Measurements from ENCODE around the gene MIEF2.

MIEF2 gene

DNA sequence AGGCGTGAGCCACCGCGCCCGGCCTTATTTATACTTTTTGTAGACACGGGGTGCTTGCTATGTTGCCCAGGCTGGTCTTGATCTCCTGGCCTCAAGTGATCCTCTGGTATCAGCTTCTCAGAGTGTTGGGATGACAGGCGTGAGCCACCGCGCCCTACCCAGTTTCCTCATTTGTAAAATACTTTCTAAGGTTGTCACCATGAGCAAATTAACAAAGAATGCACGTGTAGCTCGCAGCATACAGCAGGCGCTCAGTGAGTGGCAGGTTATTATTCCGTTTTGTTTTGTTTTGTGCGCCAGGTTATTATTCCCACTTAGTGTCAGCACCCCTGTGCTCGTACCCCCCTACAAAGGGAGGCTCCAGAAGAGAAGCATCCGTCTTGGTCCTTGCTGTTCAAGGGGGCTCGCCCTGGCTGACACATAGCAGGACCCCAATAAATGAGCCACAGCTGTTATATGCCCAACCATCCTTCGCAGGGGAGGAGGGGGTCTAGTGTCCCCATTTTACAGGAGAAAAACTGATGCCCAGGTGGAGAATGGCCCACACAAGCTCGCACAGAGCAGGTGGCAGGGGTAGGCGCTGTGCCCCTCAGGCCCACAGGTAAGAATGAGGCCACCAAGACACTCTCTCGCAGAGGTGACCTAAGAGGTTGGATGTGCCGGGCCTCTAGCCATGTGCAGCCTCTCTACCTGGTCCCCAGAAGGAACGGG, 686 bp upstream of the MIEF2 start:
- TF ChIP-seq, protein P1, sequence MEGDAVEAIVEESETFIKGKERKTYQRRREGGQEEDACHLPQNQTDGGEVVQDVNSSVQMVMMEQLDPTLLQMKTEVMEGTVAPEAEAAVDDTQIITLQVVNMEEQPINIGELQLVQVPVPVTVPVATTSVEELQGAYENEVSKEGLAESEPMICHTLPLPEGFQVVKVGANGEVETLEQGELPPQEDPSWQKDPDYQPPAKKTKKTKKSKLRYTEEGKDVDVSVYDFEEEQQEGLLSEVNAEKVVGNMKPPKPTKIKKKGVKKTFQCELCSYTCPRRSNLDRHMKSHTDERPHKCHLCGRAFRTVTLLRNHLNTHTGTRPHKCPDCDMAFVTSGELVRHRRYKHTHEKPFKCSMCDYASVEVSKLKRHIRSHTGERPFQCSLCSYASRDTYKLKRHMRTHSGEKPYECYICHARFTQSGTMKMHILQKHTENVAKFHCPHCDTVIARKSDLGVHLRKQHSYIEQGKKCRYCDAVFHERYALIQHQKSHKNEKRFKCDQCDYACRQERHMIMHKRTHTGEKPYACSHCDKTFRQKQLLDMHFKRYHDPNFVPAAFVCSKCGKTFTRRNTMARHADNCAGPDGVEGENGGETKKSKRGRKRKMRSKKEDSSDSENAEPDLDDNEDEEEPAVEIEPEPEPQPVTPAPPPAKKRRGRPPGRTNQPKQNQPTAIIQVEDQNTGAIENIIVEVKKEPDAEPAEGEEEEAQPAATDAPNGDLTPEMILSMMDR (IDR thresholded peaks at IDR 0.05; ENCODE audit: insufficient read depth, low read depth, low read length, missing control alignments): no peak
- no peak for DNase-seq (ENCODE audit: low read depth)
- peak overlapping the region; percentile 52 for H3K4me3 ChIP-seq (ENCODE audit: low read depth, low read length)

DNA sequence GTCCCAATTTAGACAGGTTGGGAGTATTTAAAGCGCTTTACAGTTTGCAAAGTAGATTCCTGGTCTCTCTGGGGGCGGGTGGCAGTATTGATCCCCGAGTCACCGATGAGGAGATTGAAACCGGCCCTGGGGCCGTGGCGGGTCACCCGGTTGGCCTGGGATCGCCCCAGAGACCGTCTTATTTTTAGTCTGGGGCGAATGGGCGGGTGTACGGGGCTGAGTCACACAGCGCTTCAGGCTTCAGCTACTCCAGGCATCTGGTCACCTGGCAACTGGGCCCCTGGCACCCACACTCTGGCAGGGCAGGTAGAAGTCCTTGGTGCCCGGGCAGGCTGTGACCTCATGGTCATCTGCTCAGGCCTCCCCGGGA, 669 bp downstream of the MIEF2 start:
- TF ChIP-seq, protein P1 (IDR thresholded peaks at IDR 0.05; ENCODE audit: insufficient read depth, low read depth, low read length, missing control alignments): no peak
- H3K4me3 ChIP-seq (ENCODE audit: low read depth, low read length): peak overlapping the region; percentile 62
- DNase-seq (ENCODE audit: low read depth): peak; percentile 57

DNA sequence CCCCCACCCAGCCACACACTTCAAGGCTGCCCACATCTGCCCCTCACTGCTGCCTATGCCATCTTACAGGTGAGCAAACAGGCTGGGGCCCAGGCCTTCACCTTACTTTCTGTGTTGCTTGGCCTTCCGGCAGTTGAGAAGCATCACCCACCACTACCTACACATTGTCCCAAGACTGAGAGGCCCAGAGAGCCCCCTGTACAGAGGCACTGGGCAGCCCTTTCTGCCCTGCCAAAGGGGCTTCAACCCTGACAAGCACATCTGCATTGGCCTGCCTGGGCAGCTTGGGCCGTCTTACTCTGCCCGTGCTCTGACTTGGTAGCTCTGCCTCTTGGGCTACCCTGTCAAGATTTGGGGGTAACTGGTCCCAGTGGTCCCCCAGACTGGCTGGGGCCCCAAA, 1.2 kb downstream of the MIEF2 start:
- H3K4me3 ChIP-seq (ENCODE audit: low read depth, low read length): peak overlapping the region; percentile 62
- no peak for DNase-seq (ENCODE audit: low read depth)
- TF ChIP-seq, protein P1 (IDR thresholded peaks at IDR 0.05; ENCODE audit: insufficient read depth, low read depth, low read length, missing control alignments): no peak

DNA sequence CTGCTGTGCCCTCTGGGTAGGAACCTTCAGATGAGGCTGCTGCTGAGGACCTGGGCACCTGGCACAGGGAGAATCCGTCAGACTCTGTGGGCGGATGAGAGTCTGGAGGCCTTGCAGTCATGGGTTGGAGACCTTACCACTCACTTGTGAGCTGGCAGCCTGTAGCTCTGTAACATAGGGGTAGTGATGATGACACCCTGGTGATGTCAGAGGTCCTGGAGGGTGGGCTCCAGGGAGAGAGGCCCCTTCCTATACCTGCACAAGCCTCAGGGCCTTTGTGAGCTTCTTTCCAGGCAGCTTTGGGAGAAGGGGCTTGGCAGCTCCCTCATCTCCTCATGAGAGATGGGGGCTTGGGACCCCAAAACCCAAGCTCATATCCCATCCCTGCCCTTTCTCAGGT, 1.6 kb downstream of the MIEF2 start:
- H3K4me3 ChIP-seq (ENCODE audit: low read depth, low read length): no peak overlapping the region
- TF ChIP-seq, protein P1 (IDR thresholded peaks at IDR 0.05; ENCODE audit: insufficient read depth, low read depth, low read length, missing control alignments): no peak
- DNase-seq (ENCODE audit: low read depth): no peak

DNA sequence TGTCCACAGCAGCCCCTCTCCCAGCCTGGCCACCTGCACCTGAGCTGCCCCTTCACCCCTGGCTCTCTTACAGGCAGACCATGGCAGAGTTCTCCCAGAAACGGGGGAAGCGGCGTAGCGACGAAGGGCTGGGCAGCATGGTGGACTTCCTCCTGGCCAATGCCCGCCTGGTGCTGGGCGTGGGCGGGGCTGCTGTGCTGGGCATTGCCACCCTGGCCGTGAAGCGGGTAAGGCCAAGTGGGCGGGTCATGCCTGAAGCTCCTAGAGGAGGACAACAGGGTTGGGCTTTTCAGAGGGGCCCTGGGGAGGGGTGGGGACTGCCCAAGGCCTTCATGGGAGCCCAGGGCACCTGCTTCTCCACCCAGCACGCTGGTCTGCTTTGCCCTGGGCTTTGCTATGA, 2.2 kb downstream of the MIEF2 start:
- TF ChIP-seq, protein P1 (IDR thresholded peaks at IDR 0.05; ENCODE audit: insufficient read depth, low read depth, low read length, missing control alignments): no peak
- DNase-seq (ENCODE audit: low read depth): no peak

DNA sequence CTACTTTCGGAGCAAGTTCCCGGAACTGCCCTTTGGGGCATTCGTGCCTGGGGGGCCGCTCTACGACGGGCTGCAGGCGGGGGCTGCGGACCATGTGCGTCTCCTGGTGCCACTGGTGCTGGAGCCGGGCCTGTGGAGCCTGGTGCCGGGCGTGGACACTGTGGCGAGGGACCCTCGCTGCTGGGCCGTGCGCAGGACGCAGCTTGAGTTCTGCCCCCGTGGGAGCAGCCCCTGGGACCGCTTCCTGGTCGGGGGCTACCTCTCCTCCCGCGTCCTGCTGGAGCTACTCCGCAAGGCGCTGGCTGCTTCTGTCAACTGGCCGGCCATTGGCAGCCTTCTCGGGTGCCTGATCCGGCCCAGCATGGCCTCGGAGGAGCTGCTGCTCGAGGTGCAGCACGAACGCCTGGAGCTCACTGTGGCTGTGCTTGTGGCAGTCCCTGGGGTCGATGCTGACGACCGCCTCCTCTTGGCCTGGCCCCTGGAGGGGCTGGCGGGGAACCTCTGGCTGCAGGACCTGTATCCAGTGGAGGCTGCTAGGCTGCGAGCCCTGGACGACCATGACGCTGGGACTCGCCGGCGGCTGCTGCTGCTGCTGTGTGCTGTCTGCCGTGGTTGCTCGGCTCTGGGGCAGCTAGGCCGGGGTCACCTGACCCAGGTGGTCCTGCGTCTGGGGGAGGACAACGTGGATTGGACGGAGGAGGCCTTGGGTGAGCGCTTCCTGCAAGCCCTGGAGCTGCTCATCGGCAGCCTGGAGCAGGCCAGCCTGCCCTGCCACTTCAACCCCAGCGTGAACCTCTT, 3.6 kb downstream of the MIEF2 start:
- DNase-seq (ENCODE audit: low read depth): no peak
- no peak overlapping the region for H3K4me3 ChIP-seq (ENCODE audit: low read depth, low read length)
- TF ChIP-seq, protein P1 (IDR thresholded peaks at IDR 0.05; ENCODE audit: insufficient read depth, low read depth, low read length, missing control alignments): no peak

More for the DNA sequence above, 2.2 kb downstream of the MIEF2 start:
- H3K4me3 ChIP-seq (ENCODE audit: low read depth, low read length): no peak overlapping the region

Measured in GM12865 (cell line).